SK-N-SH treated with all-trans-retinoic acid at 6 μM for 48 hours (cell line): ENCODE measurements around the gene TGFB2.

ENCODE experiments used
- ARNTL ChIP-seq: fragments of 450-650 bp; formaldehyde crosslinking; IDR thresholded peaks from 2 replicates; pipeline ENCODE4 v1.5.0; 2020; ENCODE audit warnings: low read depth, mild to moderate bottlenecking, moderate library complexity, borderline replicate concordance
- BACH2 ChIP-seq: fragments of 250-450 bp; sonication (Bioruptor Pico); IDR thresholded peaks from 2 replicates; pipeline ENCODE4 v1.9.0; 2021; ENCODE audit warnings: mild to moderate bottlenecking, borderline replicate concordance
- CREB5 ChIP-seq: fragments of 250-450 bp; sonication (Bioruptor Pico); IDR thresholded peaks from 2 replicates; pipeline ENCODE4 v1.5.1; 2020; ENCODE audit warnings: low read depth, mild to moderate bottlenecking, moderate library complexity
- CSRNP3 ChIP-seq: fragments of 250-450 bp; sonication (Bioruptor Pico); IDR thresholded peaks from 2 replicates; pipeline ENCODE4 v1.5.1; 2021; ENCODE audit warnings: mild to moderate bottlenecking, moderate library complexity
- RARB ChIP-seq: fragments of 250-450 bp; sonication (Bioruptor Pico); IDR thresholded peaks from 2 replicates; pipeline ENCODE4 v1.8.0; 2021; ENCODE audit warnings: mild to moderate bottlenecking, moderate library complexity
- SNAI2 ChIP-seq: fragments of 250-450 bp; sonication (Bioruptor Pico); IDR thresholded peaks from 2 replicates; pipeline ENCODE4 v1.5.0; 2020; ENCODE audit warnings: mild to moderate bottlenecking, moderate library complexity
- TCF4 ChIP-seq: fragments of 250-450 bp; sonication (Bioruptor Pico); IDR thresholded peaks from 2 replicates; pipeline ENCODE4 v1.8.0; 2021; ENCODE audit warnings: mild to moderate bottlenecking, moderate library complexity, borderline replicate concordance
- TSHZ2 ChIP-seq: fragments of 250-450 bp; sonication (Bioruptor Pico); IDR thresholded peaks from 2 replicates; pipeline ENCODE4 v1.5.0; 2020; ENCODE audit warnings: mild to moderate bottlenecking, moderate library complexity
- ZC3H10 ChIP-seq: fragments of 250-450 bp; sonication (Bioruptor Pico); IDR thresholded peaks from 2 replicates; pipeline ENCODE4 v1.5.1; 2021; ENCODE audit warnings: mild to moderate bottlenecking, moderate library complexity
- ZFP3 ChIP-seq: fragments of 250-450 bp; sonication (Bioruptor Pico); IDR thresholded peaks from 2 replicates; pipeline ENCODE4 v1.5.0; 2020; ENCODE audit warnings: mild to moderate bottlenecking, moderate library complexity
- ZNF8 ChIP-seq: fragments of 450-650 bp; formaldehyde crosslinking; IDR thresholded peaks from 2 replicates; pipeline ENCODE4 v1.5.0; 2020; ENCODE audit warnings: mild to moderate bottlenecking, moderate library complexity

GRCh38 chr1:218298398-218298797 is 46.7 kb upstream of the TGFB2 start:
- TF ChIP-seq RARB (CRISPR knock-in tag) (no peak), ZFP3 (CRISPR knock-in tag) (no peak), ZNF8 (CRISPR knock-in tag) (no peak), BACH2 (CRISPR knock-in tag) (no peak), TCF4 (CRISPR knock-in tag) (no peak), TSHZ2 (CRISPR knock-in tag) (no peak), CREB5 (CRISPR knock-in tag) (no peak), ARNTL (CRISPR knock-in tag) (no peak), CSRNP3 (CRISPR knock-in tag) (no peak), SNAI2 (CRISPR knock-in tag) (no peak), ZC3H10 (CRISPR knock-in tag) (no peak)
